Measurements from ENCODE around the gene FGD2.

DNA sequence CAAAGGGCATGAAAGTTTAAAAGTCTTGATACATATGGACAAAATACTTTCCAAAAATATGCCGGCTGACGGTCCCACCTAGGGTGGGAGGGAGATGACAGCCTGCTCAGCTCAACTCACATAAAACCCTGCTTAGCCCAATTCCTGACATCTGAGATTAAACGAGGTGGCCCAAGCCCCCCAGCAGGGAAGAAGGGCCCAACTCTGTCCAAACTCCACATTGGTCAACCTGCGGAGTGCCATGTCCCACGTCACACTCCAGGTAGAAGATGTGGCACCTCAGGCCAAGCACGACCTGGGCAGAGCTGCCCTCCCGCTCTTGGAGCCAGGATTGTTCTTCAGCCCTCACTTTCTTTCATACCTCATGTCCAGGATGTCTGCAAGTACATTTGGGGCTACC lies 48.2 kb downstream of the FGD2 start:
- TF ChIP-seq JUN (IDR thresholded peaks at IDR 0.05; ENCODE audit: borderline replicate concordance, insufficient read depth, insufficient read length, low read depth) (no peak), POLR2A (IDR thresholded peaks at IDR 0.05; ENCODE audit: low read depth, low read length) (no peak)
- TF ChIP-seq, protein P1, sequence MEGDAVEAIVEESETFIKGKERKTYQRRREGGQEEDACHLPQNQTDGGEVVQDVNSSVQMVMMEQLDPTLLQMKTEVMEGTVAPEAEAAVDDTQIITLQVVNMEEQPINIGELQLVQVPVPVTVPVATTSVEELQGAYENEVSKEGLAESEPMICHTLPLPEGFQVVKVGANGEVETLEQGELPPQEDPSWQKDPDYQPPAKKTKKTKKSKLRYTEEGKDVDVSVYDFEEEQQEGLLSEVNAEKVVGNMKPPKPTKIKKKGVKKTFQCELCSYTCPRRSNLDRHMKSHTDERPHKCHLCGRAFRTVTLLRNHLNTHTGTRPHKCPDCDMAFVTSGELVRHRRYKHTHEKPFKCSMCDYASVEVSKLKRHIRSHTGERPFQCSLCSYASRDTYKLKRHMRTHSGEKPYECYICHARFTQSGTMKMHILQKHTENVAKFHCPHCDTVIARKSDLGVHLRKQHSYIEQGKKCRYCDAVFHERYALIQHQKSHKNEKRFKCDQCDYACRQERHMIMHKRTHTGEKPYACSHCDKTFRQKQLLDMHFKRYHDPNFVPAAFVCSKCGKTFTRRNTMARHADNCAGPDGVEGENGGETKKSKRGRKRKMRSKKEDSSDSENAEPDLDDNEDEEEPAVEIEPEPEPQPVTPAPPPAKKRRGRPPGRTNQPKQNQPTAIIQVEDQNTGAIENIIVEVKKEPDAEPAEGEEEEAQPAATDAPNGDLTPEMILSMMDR (IDR thresholded peaks at IDR 0.05; ENCODE audit: extremely low read depth in 1 of 2, insufficient read depth in 1 of 2, low read depth in 1 of 2, low read length in 2 of 2) = no peak

Data from endothelial cell of umbilical vein (primary cell).